ENCODE data around the gene EFHB.

DNA sequence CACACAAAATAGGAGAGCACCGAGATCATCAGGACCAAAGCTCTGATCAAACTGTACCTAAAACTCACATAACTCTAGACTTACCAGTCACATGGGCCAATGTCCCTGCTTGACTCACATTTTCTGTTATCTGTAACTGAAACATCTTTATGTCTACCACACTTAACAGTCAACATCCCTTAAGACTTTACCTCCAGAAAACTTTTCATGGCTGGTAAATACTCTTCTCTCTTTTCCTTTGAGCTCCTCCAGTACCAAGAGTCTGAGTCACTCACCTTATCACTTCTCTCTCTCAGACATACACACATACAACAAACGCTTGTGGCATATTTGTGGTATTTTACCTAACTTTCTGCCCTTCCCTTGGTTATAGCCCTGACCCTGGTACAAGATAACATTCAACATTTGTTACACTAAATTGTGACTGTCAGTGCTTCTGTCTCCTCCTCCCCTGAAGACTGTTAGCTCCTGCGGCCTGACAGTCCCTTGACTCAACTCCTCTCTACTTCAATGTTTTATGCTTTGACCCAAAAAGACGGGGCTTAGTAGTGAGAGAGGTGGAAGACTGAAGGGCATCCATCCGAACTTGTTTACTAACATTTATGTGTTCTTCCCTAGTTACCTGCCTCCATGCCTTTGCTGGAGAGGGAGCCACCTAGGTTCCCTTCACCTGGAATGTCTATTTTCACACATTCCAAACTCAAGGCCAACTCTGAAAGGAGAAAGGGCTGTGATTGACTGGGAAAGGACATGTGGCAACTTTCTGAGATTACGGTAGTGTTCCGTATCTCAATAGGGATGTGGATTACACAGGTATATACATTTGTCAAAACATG lies 3.7 kb upstream of the EFHB start:
- no peak for TF ChIP-seq POLR2A (IDR thresholded peaks at IDR 0.05)
- TF ChIP-seq, protein P1, sequence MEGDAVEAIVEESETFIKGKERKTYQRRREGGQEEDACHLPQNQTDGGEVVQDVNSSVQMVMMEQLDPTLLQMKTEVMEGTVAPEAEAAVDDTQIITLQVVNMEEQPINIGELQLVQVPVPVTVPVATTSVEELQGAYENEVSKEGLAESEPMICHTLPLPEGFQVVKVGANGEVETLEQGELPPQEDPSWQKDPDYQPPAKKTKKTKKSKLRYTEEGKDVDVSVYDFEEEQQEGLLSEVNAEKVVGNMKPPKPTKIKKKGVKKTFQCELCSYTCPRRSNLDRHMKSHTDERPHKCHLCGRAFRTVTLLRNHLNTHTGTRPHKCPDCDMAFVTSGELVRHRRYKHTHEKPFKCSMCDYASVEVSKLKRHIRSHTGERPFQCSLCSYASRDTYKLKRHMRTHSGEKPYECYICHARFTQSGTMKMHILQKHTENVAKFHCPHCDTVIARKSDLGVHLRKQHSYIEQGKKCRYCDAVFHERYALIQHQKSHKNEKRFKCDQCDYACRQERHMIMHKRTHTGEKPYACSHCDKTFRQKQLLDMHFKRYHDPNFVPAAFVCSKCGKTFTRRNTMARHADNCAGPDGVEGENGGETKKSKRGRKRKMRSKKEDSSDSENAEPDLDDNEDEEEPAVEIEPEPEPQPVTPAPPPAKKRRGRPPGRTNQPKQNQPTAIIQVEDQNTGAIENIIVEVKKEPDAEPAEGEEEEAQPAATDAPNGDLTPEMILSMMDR (IDR thresholded peaks at IDR 0.05), result no peak

Measured in lower leg skin (tissue), 3 donors.